ENCODE results near the gene NFIA.

DNA sequence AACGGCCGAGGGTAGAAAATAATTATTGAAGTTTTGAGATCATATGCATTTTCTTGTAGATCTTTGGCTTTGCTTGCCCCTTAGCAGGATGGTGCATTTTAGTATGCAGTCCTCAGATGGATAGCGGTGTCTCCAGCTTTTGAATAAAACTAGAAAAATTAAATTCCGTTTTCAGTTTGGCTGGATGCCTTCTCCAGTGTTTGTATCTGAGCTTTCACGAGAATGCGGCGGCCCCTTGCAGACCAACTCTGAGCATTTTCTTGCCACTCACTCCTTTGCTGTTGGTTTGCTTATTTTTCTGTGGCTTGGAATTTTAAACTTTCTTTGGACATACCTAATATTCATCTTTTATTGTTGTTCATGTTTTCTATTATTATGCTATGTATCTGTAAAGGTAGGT, 192.6 kb downstream of the NFIA start:
- TF ChIP-seq CTCF (tag by site-specific recombination; IDR thresholded peaks at IDR 0.05) (no peak), ZNF560 (tag by site-specific recombination; IDR thresholded peaks at IDR 0.05; ENCODE audit: borderline replicate concordance) (no peak), PBX3 (CRISPR knock-in tag; IDR thresholded peaks at IDR 0.05) (no peak), ZNF510 (tag by site-specific recombination; IDR thresholded peaks at IDR 0.05; ENCODE audit: insufficient replicate concordance) (no peak), TCF7L2 (IDR thresholded peaks at IDR 0.05; ENCODE audit: borderline replicate concordance, low read depth, low read length) (no peak), REPIN1 (tag by site-specific recombination; IDR thresholded peaks at IDR 0.05; ENCODE audit: low read depth) (no peak), ZNF132 (tag by site-specific recombination; IDR thresholded peaks at IDR 0.05; ENCODE audit: borderline replicate concordance) (no peak), BCL11A (tag by site-specific recombination; IDR thresholded peaks at IDR 0.05; ENCODE audit: low read depth) (no peak), REST (tag by site-specific recombination; IDR thresholded peaks at IDR 0.05) (no peak), PRDM6 (tag by site-specific recombination; IDR thresholded peaks at IDR 0.05) (no peak), ZNF530 (tag by site-specific recombination; IDR thresholded peaks at IDR 0.05; ENCODE audit: low read depth) (no peak), RBAK (tag by site-specific recombination; IDR thresholded peaks at IDR 0.05) (no peak)
- TF ChIP-seq, protein P1, sequence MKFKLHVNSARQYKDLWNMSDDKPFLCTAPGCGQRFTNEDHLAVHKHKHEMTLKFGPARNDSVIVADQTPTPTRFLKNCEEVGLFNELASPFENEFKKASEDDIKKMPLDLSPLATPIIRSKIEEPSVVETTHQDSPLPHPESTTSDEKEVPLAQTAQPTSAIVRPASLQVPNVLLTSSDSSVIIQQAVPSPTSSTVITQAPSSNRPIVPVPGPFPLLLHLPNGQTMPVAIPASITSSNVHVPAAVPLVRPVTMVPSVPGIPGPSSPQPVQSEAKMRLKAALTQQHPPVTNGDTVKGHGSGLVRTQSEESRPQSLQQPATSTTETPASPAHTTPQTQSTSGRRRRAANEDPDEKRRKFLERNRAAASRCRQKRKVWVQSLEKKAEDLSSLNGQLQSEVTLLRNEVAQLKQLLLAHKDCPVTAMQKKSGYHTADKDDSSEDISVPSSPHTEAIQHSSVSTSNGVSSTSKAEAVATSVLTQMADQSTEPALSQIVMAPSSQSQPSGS (tag by site-specific recombination; IDR thresholded peaks at IDR 0.05; ENCODE audit: low read depth): no peak
- TF ChIP-seq, protein P2, sequence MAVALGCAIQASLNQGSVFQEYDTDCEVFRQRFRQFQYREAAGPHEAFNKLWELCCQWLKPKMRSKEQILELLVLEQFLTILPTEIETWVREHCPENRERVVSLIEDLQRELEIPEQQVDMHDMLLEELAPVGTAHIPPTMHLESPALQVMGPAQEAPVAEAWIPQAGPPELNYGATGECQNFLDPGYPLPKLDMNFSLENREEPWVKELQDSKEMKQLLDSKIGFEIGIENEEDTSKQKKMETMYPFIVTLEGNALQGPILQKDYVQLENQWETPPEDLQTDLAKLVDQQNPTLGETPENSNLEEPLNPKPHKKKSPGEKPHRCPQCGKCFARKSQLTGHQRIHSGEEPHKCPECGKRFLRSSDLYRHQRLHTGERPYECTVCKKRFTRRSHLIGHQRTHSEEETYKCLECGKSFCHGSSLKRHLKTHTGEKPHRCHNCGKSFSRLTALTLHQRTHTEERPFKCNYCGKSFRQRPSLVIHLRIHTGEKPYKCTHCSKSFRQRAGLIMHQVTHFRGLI (tag by site-specific recombination; IDR thresholded peaks at IDR 0.05): no peak

All from HEK293 (cell line).